Stimulated activated CD8-positive, alpha-beta memory T cell treated with anti-CD3 and anti-CD28 coated beads, Interleukin-12 subunit alpha, Interleukin-12 subunit beta, amount 100 ng/mL, for 1 hour (primary cell): ENCODE data around the gene CEP164.

ENCODE experiments used
- DNase-seq: peaks from one replicate; pipeline ENCODE4 v3.0.0-alpha.2; 2020; ENCODE audit warnings: low read depth

The CEP164 gene

GRCh38 chr11:117421476-117421875 is 93.8 kb downstream of the CEP164 start:
- DNase-seq = no peak

DNA sequence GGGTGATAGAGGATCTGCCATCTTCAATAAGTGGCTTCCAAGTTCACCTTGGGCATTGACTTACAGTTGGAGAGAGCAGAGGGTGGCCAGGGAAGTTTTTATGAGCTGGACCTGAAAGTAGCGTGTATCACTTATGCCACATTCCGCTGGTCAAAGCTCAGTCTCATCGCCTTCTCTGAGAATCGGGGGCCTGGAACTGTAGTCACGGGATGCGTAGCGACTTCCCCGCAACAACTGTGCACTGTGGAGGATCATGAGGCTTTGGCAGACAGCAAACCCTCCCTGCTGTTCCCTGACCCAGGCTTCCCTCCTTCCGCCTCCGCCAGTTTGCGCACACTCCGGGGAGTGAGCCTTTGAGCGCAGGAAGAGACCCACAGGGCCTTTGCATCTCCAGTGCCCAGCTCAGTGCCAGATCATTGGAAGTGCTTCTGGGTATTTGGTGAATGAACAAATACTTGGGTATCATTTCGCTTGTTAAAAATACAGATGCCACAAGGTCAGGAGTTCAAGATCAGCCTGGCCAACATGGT is 95.5 kb downstream of the CEP164 start:
- no peak for DNase-seq

DNA sequence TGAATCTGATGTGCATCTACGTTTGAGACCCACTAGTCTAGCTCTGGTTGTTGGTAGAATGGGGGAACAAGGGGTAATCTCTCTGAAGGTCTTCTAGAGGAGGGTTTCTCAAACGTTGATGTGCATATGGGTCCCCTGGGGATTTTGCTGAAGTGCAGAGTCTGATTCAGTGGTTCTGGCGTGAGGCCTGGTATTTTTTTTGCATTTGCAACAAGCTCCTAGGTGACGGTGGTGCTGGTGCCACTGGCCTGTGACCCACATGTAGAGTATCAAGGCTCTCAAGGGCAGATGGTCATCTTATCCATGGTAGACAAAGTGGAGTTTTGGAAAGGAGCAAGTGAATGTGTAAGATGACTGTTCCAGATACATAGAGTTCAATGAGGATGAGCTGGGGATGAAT is 97.1 kb downstream of the CEP164 start:
- DNase-seq = no peak

GRCh38 chr11:117425679-117426296 is 98.1 kb downstream of the CEP164 start:
- no peak for DNase-seq

DNA sequence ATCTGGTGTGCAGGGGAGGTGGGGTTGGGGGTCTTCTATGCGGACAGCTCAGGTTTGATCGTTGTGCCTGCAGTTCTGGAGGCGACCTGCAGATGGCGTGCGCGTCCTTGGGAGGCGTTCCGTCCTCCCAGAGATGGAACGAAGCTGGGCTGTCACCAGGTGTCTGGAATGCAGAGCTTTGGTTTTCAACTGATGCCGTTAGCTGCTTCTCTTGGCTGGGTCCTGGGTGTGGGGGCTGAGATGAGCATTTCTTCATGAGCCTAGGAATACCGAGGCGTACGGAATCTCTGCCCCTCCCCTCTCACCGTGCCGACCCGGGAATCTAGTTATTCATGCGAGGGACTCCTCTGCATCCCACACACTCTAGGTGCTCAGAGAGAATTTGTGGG is 98.6 kb downstream of the CEP164 start:
- DNase-seq = peak; percentile 32

DNA sequence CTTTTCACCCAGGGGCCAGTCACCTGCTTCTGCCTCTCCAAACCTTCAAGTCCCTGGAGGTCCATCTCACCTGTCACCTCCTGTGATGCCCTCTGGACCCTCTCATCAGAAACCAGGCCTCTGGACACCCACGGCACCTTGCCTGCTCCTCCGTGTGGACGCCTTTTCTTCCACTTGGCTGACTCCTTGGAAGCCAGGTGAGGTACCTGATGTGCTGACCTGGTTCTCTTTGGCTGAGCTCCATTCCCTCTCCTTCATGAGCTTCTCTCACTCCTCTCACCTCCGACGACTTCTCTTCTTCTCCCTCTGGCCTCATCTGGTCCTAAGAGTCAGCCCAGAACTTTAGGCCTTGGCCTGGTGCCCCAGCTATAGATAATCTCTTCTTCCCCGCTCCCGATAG is 99.3 kb downstream of the CEP164 start:
- no peak for DNase-seq

GRCh38 chr11:117427356-117427874 is 99.8 kb downstream of the CEP164 start:
- DNase-seq = no peak

- DNase-seq = no peak
Measured at GRCh38 chr11:117428186-117428855, 100.7 kb downstream of the CEP164 start.

DNA sequence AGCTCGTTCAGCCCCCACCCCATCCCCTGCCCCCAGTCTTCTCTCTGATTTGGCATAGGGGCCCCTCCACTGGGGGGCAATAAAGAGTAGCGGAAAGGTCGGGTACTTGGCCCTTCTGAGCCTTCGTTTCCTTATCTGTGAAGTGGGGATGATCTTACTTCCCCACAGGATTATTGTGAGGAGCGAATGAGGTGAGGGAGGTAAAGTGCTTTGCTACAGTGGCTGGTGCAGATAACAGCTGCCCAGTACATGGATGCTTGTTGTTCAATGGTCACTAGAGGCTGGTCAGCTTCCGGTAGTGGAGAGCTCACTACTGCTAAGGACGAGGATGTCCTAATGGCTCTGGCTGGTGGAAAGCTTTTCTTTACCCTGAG is 101.2 kb downstream of the CEP164 start:
- no peak for DNase-seq

- DNase-seq = no peak
Measured at GRCh38 chr11:117430293-117430955, 102.8 kb downstream of the CEP164 start.

DNA sequence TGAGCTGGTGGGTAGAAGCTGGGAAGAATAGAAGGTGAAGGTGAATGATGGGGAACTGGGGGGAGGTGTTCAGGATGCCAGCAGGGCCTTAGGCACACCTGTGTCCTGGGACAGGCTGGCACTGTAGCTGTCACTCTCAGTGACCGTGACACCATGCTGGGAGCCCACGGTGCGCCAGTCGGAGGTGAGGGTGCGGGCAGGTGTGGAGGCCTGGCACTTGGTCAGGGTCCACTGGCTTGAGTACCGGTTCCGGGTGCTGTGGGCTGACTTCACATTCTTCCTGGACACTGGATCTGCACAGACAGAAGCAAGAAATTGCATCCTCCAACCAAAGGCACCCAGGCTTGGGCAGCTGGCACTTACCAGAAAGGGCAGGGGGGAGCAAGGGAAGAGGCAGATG is 103.8 kb downstream of the CEP164 start:
- DNase-seq = no peak

DNA sequence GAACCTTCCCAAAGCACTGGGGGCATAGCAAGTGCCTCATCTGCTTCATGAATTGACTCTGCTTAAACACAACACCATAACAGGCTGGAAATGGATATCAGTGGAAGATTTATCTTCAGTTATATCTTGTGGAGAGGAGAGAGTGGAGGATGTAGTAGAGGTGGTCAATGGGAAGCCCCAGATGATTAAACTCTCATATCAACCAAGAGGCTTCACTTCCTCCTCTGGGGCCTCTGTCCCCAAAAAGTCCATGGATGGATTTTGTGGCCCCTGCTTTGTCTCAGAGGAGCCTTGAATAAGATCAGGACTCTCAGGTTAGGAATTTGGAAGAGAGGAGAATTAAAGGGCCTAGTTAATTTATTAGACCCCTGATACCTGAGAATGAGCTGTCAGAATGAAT is 106.1 kb downstream of the CEP164 start:
- DNase-seq = no peak

- no peak for DNase-seq
Measured at GRCh38 chr11:117434481-117434880, 106.8 kb downstream of the CEP164 start.

DNA sequence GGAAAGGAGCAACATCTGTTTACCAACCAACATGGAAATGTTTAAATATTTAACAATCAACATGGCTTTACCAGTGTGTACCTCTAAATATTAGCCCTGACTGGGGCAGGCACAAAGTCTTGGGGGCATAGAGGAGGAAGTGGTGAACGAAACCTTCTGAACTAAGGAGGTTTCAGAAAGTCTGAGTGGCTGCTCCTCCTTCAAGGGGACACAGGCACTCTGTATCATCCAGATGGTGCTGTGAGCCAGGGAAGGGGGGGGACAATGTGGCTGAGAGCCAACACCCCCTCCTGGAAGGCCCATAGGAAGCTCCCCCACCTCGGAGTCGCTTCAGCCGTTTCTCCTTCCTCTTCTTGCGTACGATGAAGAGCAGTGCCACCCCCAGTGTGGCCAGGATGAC is 107.7 kb downstream of the CEP164 start:
- DNase-seq = no peak

DNA sequence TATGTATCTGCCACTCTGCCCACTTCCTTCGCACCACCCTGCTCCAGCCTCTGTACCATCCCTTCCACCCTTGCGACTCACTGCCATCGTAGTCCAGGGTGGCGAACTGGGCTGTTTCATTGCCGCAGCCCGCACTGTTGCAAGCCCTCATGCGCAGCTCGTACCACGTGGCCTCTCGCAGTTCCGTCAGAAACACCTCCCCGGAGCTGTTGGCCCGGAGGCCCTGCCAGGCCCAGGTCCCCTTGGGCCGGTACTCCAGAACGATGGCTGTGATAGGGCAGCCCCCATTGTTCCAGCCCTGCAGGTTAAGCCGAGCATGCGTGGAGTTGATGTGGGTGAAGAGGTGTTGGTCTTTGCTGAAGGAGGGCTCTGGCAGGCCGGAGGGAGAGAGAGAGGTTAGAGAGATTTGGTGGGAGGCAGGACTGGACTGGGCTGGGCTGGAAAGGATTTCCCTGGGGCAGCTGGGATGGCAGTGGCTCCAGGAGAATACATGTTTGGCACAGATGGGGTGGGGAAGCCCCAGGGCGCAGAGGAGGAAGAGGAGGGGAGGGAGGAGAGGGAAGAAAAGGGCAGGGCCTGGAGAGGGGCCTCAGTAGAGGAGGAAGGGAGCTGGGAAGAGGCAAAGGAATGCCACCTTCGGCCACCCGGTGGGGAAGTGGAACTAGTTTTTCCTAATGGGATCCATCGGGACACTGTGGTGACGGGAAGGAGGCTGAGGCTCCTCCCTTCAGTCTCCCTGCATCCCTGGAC is 109.6 kb downstream of the CEP164 start:
- no peak for DNase-seq

- DNase-seq = no peak
Measured at GRCh38 chr11:117437791-117438130, 110.1 kb downstream of the CEP164 start.

GRCh38 chr11:117438371-117439000 is 110.8 kb downstream of the CEP164 start:
- DNase-seq = no peak

DNA sequence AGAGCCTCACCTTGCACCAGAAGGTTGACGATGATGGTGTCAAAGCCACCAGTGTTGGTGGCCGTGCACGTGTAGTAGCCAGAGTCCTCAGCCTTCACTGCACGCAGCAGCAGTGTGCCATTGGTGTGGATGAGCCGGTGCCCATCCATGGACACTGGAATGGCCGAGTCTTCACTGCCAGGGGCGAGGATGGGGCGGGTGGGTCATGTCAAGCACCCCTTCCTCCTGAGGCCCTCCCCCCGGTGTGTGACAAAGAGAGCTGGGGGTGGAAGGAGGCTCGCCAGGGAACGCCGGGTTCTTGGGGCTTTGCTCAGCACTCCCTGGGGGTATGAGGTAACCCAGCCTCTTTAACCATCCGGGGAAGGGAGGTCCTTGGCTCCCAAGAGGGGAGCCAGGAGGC is 111.6 kb downstream of the CEP164 start:
- DNase-seq = no peak

GRCh38 chr11:117440258-117440657 is 112.6 kb downstream of the CEP164 start:
- no peak for DNase-seq

- DNase-seq = no peak
Measured at GRCh38 chr11:117441146-117441975, 113.7 kb downstream of the CEP164 start.
